HUDEP-2 (cell line): ENCODE results near the gene AGAP3.
"Not testable (repeated sequence)": the region's sequence is repeated elsewhere in the genome, so short reads cannot be mapped to it uniquely, and the experiment has no call there.

Source experiments
- DNase-seq, 76 experiments: peaks; one replicate each; lab custom pipeline; 2025; ENCODE audit not compliant: unreplicated experiment in 76 of 76; lab: John Stamatoyannopoulos, UW

The AGAP3 gene

GRCh38 chr7:151085691-151086620, at the start of gene AGAP3:
TSS of gene AGAP3 (plus strand) at chr7:151086475. CDS start at chr7:151086742, 267 bp downstream.
- DNase-seq = peak in 73 of 76 experiments; percentile 6 to 90 (median 68)

GRCh38 chr7:151038951-151039849, 47.1 kb upstream of the AGAP3 start:
- DNase-seq = peak in 75 of 76 experiments; percentile 64 to 99 (median 95)

- DNase-seq = peak in 13 of 76 experiments; percentile 25 to 69 (median 46)
These were observed 46.3 kb upstream of the AGAP3 start for GRCh38 chr7:151039850-151040548.

- DNase-seq = no peak
These were observed 45.5 kb upstream of the AGAP3 start for GRCh38 chr7:151040616-151041375.

GRCh38 chr7:151043449-151043848, 42.8 kb upstream of the AGAP3 start:
- not testable (repeated sequence) for DNase-seq

- no peak for DNase-seq
These were observed 42.3 kb upstream of the AGAP3 start for GRCh38 chr7:151043959-151044358.

GRCh38 chr7:151045262-151045661, 41.0 kb upstream of the AGAP3 start:
- no peak for DNase-seq

GRCh38 chr7:151045967-151046366, 40.3 kb upstream of the AGAP3 start:
- no peak for DNase-seq

GRCh38 chr7:151046603-151047573, 39.4 kb upstream of the AGAP3 start:
- peak in 72 of 76 experiments; percentile 12 to 91 (median 68) for DNase-seq

GRCh38 chr7:151047976-151048815, 38.1 kb upstream of the AGAP3 start, which contains the start of gene ASIC3:
TSS of gene ASIC3 (plus strand) at chr7:151048531. CDS start at chr7:151048886, 355 bp downstream.
- no peak for DNase-seq

- no peak for DNase-seq
These were observed 37.3 kb upstream of the AGAP3 start for GRCh38 chr7:151048911-151049463.

- peak in 34 of 76 experiments; percentile 5 to 52 (median 30) for DNase-seq
These were observed 35.2 kb upstream of the AGAP3 start for GRCh38 chr7:151051108-151051507.

GRCh38 chr7:151053096-151053495, 33.2 kb upstream of the AGAP3 start:
- no peak for DNase-seq

- no peak for DNase-seq
These were observed 32.5 kb upstream of the AGAP3 start for GRCh38 chr7:151053751-151054150.

GRCh38 chr7:151056283-151056665, 30.0 kb upstream of the AGAP3 start:
- no peak for DNase-seq

- DNase-seq = no peak
These were observed 29.4 kb upstream of the AGAP3 start for GRCh38 chr7:151056666-151057505.
